Endothelial cell of umbilical vein (primary cell): ENCODE data around the gene HOXA4. TPM values are rescaled to one million over a fixed set of nuclear protein-coding genes. Genes with fewer than 3 reads are reported as not detected.
A peak's percentile ranks its signal among the peaks of the same experiment; 100 is the strongest.

Source experiments
- BruUV-seq: library from RNA; stranded (reverse); fragments of 400-500 nt; replicated peaks from 2 replicates; lab custom pipeline; 2021; lab: Mats Ljungman, UMichigan
- CTCF ChIA-PET: fragments of 300-600, 350-600 bp; sonication (Branson Sonifier 250); formaldehyde crosslinking; loops from one replicate; lab custom pipeline; 2021; ENCODE audit warnings: antibody characterized with exemption, inconsistent platforms; lab: Charles Lee
- POLR2A ChIA-PET: fragments of 300-600, 350-600 bp; sonication (Branson Sonifier 250); formaldehyde crosslinking; loops from one replicate; lab custom pipeline; 2021; ENCODE audit warnings: antibody characterized with exemption, inconsistent platforms; lab: Charles Lee
- DNase-seq: peaks from one replicate; pipeline ENCODE4 v3.0.0-alpha.2; 2011; ENCODE audit warnings: low read depth, low spot score
- FAIRE-seq: peaks from 2 replicates; lab custom pipeline; 2011; peaks lifted over from hg19 to GRCh38; lab: Jason Lieb, UNC
- H2AFZ ChIP-seq: 2 replicates; pipeline ENCODE4 v1.6.0; 2012; ENCODE audit warnings: low read depth, low read length, control low read depth, inconsistent platforms
- H3K27ac ChIP-seq: 2 replicates; pipeline ENCODE4 v1.5.1; 2011; ENCODE audit warnings: low read depth, mild to moderate bottlenecking, control low read depth, low read length, moderate library complexity; ENCODE audit not compliant: insufficient read depth
- H3K27me3 ChIP-seq, 2 experiments: 2 replicates each; pipeline versions ENCODE4 v1.6.0 to v1.6.1; 2011; ENCODE audit warnings: low read length in 2 of 2, mixed read lengths in 1 of 2; ENCODE audit not compliant: control insufficient read depth in 2 of 2, insufficient read depth in 2 of 2
- H3K36me3 ChIP-seq, 2 experiments: 2 replicates in 1 of 2; 3 replicates in 1 of 2; pipeline ENCODE4 v1.5.1; 2011; ENCODE audit warnings: low read length in 2 of 2, mild to moderate bottlenecking in 1 of 2, moderate library complexity in 1 of 2; ENCODE audit not compliant: control insufficient read depth in 2 of 2, insufficient read depth in 2 of 2; ENCODE audit errors: extremely low read depth in 1 of 2
- H3K4me1 ChIP-seq: 3 replicates; pipeline ENCODE4 v1.5.1; 2011; ENCODE audit warnings: mild to moderate bottlenecking, low read length; ENCODE audit not compliant: control insufficient read depth, insufficient read depth; ENCODE audit errors: extremely low read depth
- H3K4me2 ChIP-seq: 2 replicates; pipeline ENCODE4 v1.6.1; 2011; ENCODE audit warnings: low read length, control low read depth, mixed read lengths; ENCODE audit not compliant: insufficient read depth
- H3K4me3 ChIP-seq, 3 experiments: fragments of 200-600 bp in 1 of 3; sonication (generic), shearing (Covaris generic) in 1 of 3; replicated peaks in 1 of 3; 2 replicates each; pipeline ENCODE4 v1.5.1; 2011 to 2016; ENCODE audit warnings: control low read depth in 3 of 3, low read length in 3 of 3, mild to moderate bottlenecking in 2 of 3, inconsistent platforms in 1 of 3, low read depth in 1 of 3, moderate library complexity in 1 of 3; ENCODE audit not compliant: insufficient read depth in 1 of 3
- H3K79me2 ChIP-seq: 2 replicates; pipeline ENCODE4 v1.6.0; 2012; ENCODE audit warnings: low read length, inconsistent platforms; ENCODE audit not compliant: control insufficient read depth, insufficient read depth
- H3K9ac ChIP-seq: replicated peaks from 2 replicates; pipeline ENCODE3; 2011; ENCODE audit warnings: low read length, control low read depth; ENCODE audit not compliant: insufficient read depth; ENCODE audit errors: extremely low read depth
- H3K9me1 ChIP-seq: replicated peaks from 3 replicates; pipeline ENCODE4 v1.6.0; 2011; ENCODE audit warnings: mild to moderate bottlenecking, low read length; ENCODE audit not compliant: control insufficient read depth, insufficient read depth; ENCODE audit errors: extremely low read depth
- H3K9me3 ChIP-seq: replicated peaks from 2 replicates; pipeline ENCODE4 v1.5.1; 2012; ENCODE audit warnings: low read length, inconsistent platforms; ENCODE audit not compliant: control insufficient read depth, insufficient read depth
- H4K20me1 ChIP-seq: replicated peaks from 2 replicates; pipeline ENCODE3; 2011; ENCODE audit warnings: mild to moderate bottlenecking, low read length; ENCODE audit not compliant: control insufficient read depth, insufficient read depth; ENCODE audit errors: extremely low read depth
- EZH2 ChIP-seq: IDR thresholded peaks from 2 replicates; pipeline ENCODE4 v1.6.1; 2012; ENCODE audit warnings: borderline replicate concordance, low read depth, mild to moderate bottlenecking, moderate library complexity, low read length, inconsistent platforms; ENCODE audit not compliant: severe bottlenecking
- GATA2 ChIP-seq: IDR thresholded peaks from 2 replicates; pipeline ENCODE4 v1.7.0; 2011; ENCODE audit warnings: low read depth, mild to moderate bottlenecking, moderate library complexity, mixed read lengths, low read length; ENCODE audit not compliant: insufficient read length, insufficient read depth
- POLR2AphosphoS5 ChIP-seq: IDR thresholded peaks from 2 replicates; pipeline ENCODE4 v1.6.1; 2012; ENCODE audit warnings: low read depth, mild to moderate bottlenecking, control low read depth, low read length, moderate library complexity; ENCODE audit not compliant: insufficient read depth
- dilution Hi-C: fragments of 300-500 bp; cut with MboI; formaldehyde crosslinking; loops from one replicate; pipeline ENCODE4 v1.15.0; 2019; ENCODE audit warnings: low sequenced_read_pairs; ENCODE audit not compliant: extremely low pct_ligation_motif_present
- intact Hi-C: fragments of 100-400 bp; cut with micrococcal nuclease; formaldehyde crosslinking; loops from one replicate; pipeline ENCODE4 v1.10.0; 2022
- polyA plus RNA-seq, 4 experiments: library from polyadenylated mRNA; depleted of rRNA in 3 of 4; stranded (reverse) in 3 of 4; unstranded in 1 of 4; fragments of >200 nt; gene quantifications; 2 replicates each; pipeline versions ENCODE4 v1.2.1 to v1.2.3, GENCODE V29; 2011 to 2012; ENCODE audit warnings: missing spikeins in 1 of 4
- total RNA-seq: library from RNA; stranded (reverse); gene quantifications from 2 replicates; pipeline ENCODE4 v1.2.3, GENCODE V29; 2021
- TF ChIP-seq, protein P1 (sequence below): IDR thresholded peaks from 2 replicates; pipeline ENCODE4 v1.6.1; 2011; ENCODE audit not compliant: insufficient read depth, insufficient read length
- TF ChIP-seq, protein P2 (sequence below), 2 donors: IDR thresholded peaks; 1 replicate in 1 of 2; 2 replicates in 1 of 2; pipeline ENCODE4 v1.5.1; 2011; ENCODE audit warnings: low read length in 2 of 2, mild to moderate bottlenecking in 2 of 2, moderate library complexity in 2 of 2, control low read depth in 1 of 2, inconsistent platforms in 1 of 2, low read depth in 1 of 2; ENCODE audit not compliant: insufficient read depth in 1 of 2; ENCODE audit errors: extremely low read depth in 1 of 2

Gene HOXA4
- total and polyA plus RNA-seq, 2 donors (not counting 3 experiments of a cell fraction or from before 2014, with no cell fraction given), result 4.9 to 8.1 TPM

- dilution Hi-C loops, result loop anchor here (10.0 to 25.0 kb wide), 3 partner anchors 314 to 981 kb away; no protein-coding TSS in a partner anchor
- TF ChIP-seq EZH2 (no peak), POLR2AphosphoS5 (no peak), GATA2 (peak; percentile 52)
- TF ChIP-seq, protein P1, sequence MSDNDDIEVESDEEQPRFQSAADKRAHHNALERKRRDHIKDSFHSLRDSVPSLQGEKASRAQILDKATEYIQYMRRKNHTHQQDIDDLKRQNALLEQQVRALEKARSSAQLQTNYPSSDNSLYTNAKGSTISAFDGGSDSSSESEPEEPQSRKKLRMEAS, result no peak
- TF ChIP-seq, protein P2, sequence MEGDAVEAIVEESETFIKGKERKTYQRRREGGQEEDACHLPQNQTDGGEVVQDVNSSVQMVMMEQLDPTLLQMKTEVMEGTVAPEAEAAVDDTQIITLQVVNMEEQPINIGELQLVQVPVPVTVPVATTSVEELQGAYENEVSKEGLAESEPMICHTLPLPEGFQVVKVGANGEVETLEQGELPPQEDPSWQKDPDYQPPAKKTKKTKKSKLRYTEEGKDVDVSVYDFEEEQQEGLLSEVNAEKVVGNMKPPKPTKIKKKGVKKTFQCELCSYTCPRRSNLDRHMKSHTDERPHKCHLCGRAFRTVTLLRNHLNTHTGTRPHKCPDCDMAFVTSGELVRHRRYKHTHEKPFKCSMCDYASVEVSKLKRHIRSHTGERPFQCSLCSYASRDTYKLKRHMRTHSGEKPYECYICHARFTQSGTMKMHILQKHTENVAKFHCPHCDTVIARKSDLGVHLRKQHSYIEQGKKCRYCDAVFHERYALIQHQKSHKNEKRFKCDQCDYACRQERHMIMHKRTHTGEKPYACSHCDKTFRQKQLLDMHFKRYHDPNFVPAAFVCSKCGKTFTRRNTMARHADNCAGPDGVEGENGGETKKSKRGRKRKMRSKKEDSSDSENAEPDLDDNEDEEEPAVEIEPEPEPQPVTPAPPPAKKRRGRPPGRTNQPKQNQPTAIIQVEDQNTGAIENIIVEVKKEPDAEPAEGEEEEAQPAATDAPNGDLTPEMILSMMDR (IDR thresholded peaks at IDR 0.05; ENCODE audit: extremely low read depth in 1 of 2, insufficient read depth in 1 of 2, low read depth in 1 of 2, low read length in 2 of 2), result peak in 1 of 2 donors; percentile 6
- FAIRE-seq (peak; percentile 73), DNase-seq (peak; percentile 84)
- POLR2A ChIA-PET, result interaction anchor here (0.5 to 1.9 kb wide), 8 partner anchors 9 to 499 kb away, joined by 3 to 6 read pairs (median 4); partner anchors contain the start of genes HOXA11 and HOXA3
- intact Hi-C loops, result loop anchor here (2.0 kb wide), 1 partner anchor 50 kb away; no protein-coding TSS in a partner anchor
- CTCF ChIA-PET, result interaction anchor here (0.8 to 7.4 kb wide), 11 partner anchors 9 to 799 kb away, joined by 3 to 86 read pairs (median 5); partner anchors contain the start of genes HOXA3, HOXA5 and HOXA6
- Histone ChIP-seq H3K4me1 (peaks cover 45% of the 10 kb centered on the region), H3K9ac (peak overlapping the region; percentile 85), H3K9me1 (no peaks in the 10 kb centered on the region), H3K27ac (peak overlapping the region; percentile 91), H3K27me3 (no peaks in the 10 kb centered on the region), H3K79me2 (peaks cover 98% of the 10 kb centered on the region), H2AFZ (no peak overlapping the region), H3K4me3 (peak overlapping the region; percentile 44 to 98 (median 63)), H3K4me2 (peak overlapping the region; percentile 70), H3K9me3 (no peaks in the 10 kb centered on the region), H3K36me3 (peaks cover 0 to 5% of the 10 kb centered on the region in 2 experiments), H4K20me1 (no peaks in the 10 kb centered on the region)
- TSS peak; percentile 0 for BruUV-seq
These were observed 37.8 kb upstream of the HOXA4 start for GRCh38 chr7:27168265-27168947.
